Measurements from ENCODE around the gene INPP5B.
"Not testable (repeated sequence)": the region's sequence is repeated elsewhere in the genome, so short reads cannot be mapped to it uniquely, and the experiment has no call there.

Gene INPP5B

GRCh38 chr1:37948166-37948565 lies 1.3 kb upstream of the INPP5B start:
- DNase-seq (ENCODE audit: low read depth in 2 of 2) = no peak

GRCh38 chr1:37947364-37947763 lies 511 bp upstream of the INPP5B start:
- no peak for DNase-seq (ENCODE audit: low read depth in 2 of 2)

- DNase-seq (ENCODE audit: low read depth in 2 of 2) = no peak
Measured at GRCh38 chr1:37945743-37946702, 830 bp downstream of the INPP5B start.

GRCh38 chr1:37945251-37945650 lies 1.6 kb downstream of the INPP5B start:
- DNase-seq (ENCODE audit: low read depth in 2 of 2) = no peak

GRCh38 chr1:37944816-37945215 lies 2.0 kb downstream of the INPP5B start:
- DNase-seq (ENCODE audit: low read depth in 2 of 2) = no peak

- DNase-seq (ENCODE audit: low read depth in 2 of 2) = no peak
Measured at GRCh38 chr1:37944086-37944763, 2.6 kb downstream of the INPP5B start.

GRCh38 chr1:37940299-37940947 lies 6.4 kb downstream of the INPP5B start:
- no peak for DNase-seq (ENCODE audit: low read depth in 2 of 2)

GRCh38 chr1:37936760-37937159 lies 10.1 kb downstream of the INPP5B start:
- DNase-seq (ENCODE audit: low read depth in 2 of 2) = not testable (repeated sequence)

- no peak for DNase-seq (ENCODE audit: low read depth in 2 of 2)
Measured at GRCh38 chr1:37932759-37933158, 14.1 kb downstream of the INPP5B start.

- peak; percentile 93 to 96 for DNase-seq (ENCODE audit: low read depth in 2 of 2)
Measured at GRCh38 chr1:37931361-37932158, 15.3 kb downstream of the INPP5B start.

- DNase-seq (ENCODE audit: low read depth in 2 of 2) = no peak
Measured at GRCh38 chr1:37931102-37931360, 15.8 kb downstream of the INPP5B start.

- DNase-seq (ENCODE audit: low read depth in 2 of 2) = no peak
Measured at GRCh38 chr1:37930246-37931101, 16.4 kb downstream of the INPP5B start.

- no peak for DNase-seq (ENCODE audit: low read depth in 2 of 2)
Measured at GRCh38 chr1:37926038-37926924, 20.6 kb downstream of the INPP5B start.

GRCh38 chr1:37925316-37925715 lies 21.5 kb downstream of the INPP5B start:
- no peak for DNase-seq (ENCODE audit: low read depth in 2 of 2)

GRCh38 chr1:37923551-37923889 lies 23.3 kb downstream of the INPP5B start:
- DNase-seq (ENCODE audit: low read depth in 2 of 2) = no peak

- no peak for DNase-seq (ENCODE audit: low read depth in 2 of 2)
Measured at GRCh38 chr1:37922767-37923550, 23.9 kb downstream of the INPP5B start.

- no peak for DNase-seq (ENCODE audit: low read depth in 2 of 2)
Measured at GRCh38 chr1:37919277-37919676, 27.6 kb downstream of the INPP5B start.

GRCh38 chr1:37915476-37916093 lies 31.3 kb downstream of the INPP5B start:
- DNase-seq (ENCODE audit: low read depth in 2 of 2) = no peak
